OCI-LY3 (cell line): ENCODE results near the gene RASSF7.

ENCODE experiments used
- H2AFZ ChIP-seq: fragments of 200-600, 300-600 bp; shearing (Covaris generic); 2 replicates; pipeline ENCODE4 v1.6.0; 2014; ENCODE audit warnings: antibody characterized with exemption, low read depth, low read length
- H3K27ac ChIP-seq: fragments of 200-600, 300-600 bp; sonication (generic); 2 replicates; pipeline ENCODE4 v1.5.1; 2014; ENCODE audit warnings: mild to moderate bottlenecking, low read length, moderate library complexity, mixed read lengths
- H3K27me3 ChIP-seq: fragments of 200-600, 300-600 bp; sonication (generic); 2 replicates; pipeline ENCODE4 v1.6.1; 2014; ENCODE audit warnings: low read depth, low read length, mixed read lengths
- H3K36me3 ChIP-seq: fragments of 200-600, 300-600 bp; sonication (generic); replicated peaks from 2 replicates; pipeline ENCODE3; 2014; ENCODE audit warnings: low read depth, low read length, mixed read lengths
- H3K4me1 ChIP-seq: fragments of 300-600, 200-600 bp; sonication (generic); 2 replicates; pipeline ENCODE4 v1.6.1; 2014; ENCODE audit warnings: low read length, mixed read lengths
- H3K4me2 ChIP-seq: fragments of 200-600, 300-600 bp; sonication (generic); 2 replicates; pipeline ENCODE4 v1.6.1; 2014; ENCODE audit warnings: low read length, mixed read lengths
- H3K4me3 ChIP-seq: fragments of 300-600, 200-600 bp; sonication (generic); 2 replicates; pipeline ENCODE4 v1.5.1; 2014; ENCODE audit warnings: antibody characterized with exemption, mild to moderate bottlenecking, low read length, moderate library complexity
- H3K79me2 ChIP-seq: fragments of 300-600, 200-600 bp; shearing (Covaris generic); 2 replicates; pipeline ENCODE4 v1.6.1; 2014; ENCODE audit warnings: mild to moderate bottlenecking, low read length, mixed read lengths
- H3K9ac ChIP-seq: fragments of 300-600, 200-600 bp; shearing (Covaris generic); 2 replicates; pipeline ENCODE4 v1.6.0; 2014; ENCODE audit warnings: mild to moderate bottlenecking, low read length, moderate library complexity
- H3K9me3 ChIP-seq: fragments of 200-600, 300-600 bp; shearing (Covaris generic); 2 replicates; pipeline ENCODE4 v1.6.1; 2014; ENCODE audit warnings: low read length, mixed read lengths; ENCODE audit not compliant: insufficient read depth
- H4K20me1 ChIP-seq: fragments of 200-600, 300-600 bp; sonication (generic); 2 replicates; pipeline ENCODE4 v1.6.1; 2016; ENCODE audit warnings: low read length, mixed read lengths; ENCODE audit not compliant: insufficient read depth
- CTCF ChIP-seq: fragments of 200-600, 300-600 bp; sonication (generic); IDR thresholded peaks from 2 replicates; pipeline ENCODE4 v1.5.1; 2014; ENCODE audit warnings: antibody characterized with exemption, low read length, low read depth
- EZH2phosphoT487 ChIP-seq: fragments of 200-600 bp; shearing (Covaris generic); IDR thresholded peaks from 2 replicates; pipeline ENCODE4 v1.6.1; 2018; ENCODE audit warnings: antibody characterized with exemption, mixed run types, low read depth

The RASSF7 gene

GRCh38 chr11:579830-580601 is 19.2 kb downstream of the RASSF7 start:
- TF ChIP-seq EZH2phosphoT487 (no peak), CTCF (no peak)
- Histone ChIP-seq H4K20me1 (peaks cover 61% of the 10 kb centered on the region), H3K27ac (no peak overlapping the region), H3K9me3 (no peaks in the 10 kb centered on the region), H3K4me2 (no peak overlapping the region), H3K79me2 (peaks cover 73% of the 10 kb centered on the region), H3K9ac (no peak overlapping the region), H2AFZ (no peak overlapping the region), H3K4me1 (peaks cover 24% of the 10 kb centered on the region), H3K36me3 (peaks cover 35% of the 10 kb centered on the region), H3K27me3 (no peaks in the 10 kb centered on the region), H3K4me3 (no peak overlapping the region)

GRCh38 chr11:581342-581741 is 20.6 kb downstream of the RASSF7 start:
- Histone ChIP-seq H3K4me2 (no peak overlapping the region), H3K4me3 (no peak overlapping the region), H3K4me1 (peaks cover 21% of the 10 kb centered on the region), H3K36me3 (peaks cover 37% of the 10 kb centered on the region), H3K9me3 (no peaks in the 10 kb centered on the region), H4K20me1 (peaks cover 61% of the 10 kb centered on the region), H3K9ac (no peak overlapping the region), H3K27ac (no peak overlapping the region), H2AFZ (no peak overlapping the region), H3K27me3 (no peaks in the 10 kb centered on the region), H3K79me2 (peaks cover 75% of the 10 kb centered on the region)
- no peak for TF ChIP-seq EZH2phosphoT487
- TF ChIP-seq CTCF, result no peak

- Histone ChIP-seq H3K27me3 (no peaks in the 10 kb centered on the region), H3K4me3 (no peak overlapping the region), H3K4me2 (no peak overlapping the region), H3K36me3 (peaks cover 41% of the 10 kb centered on the region), H3K4me1 (peaks cover 21% of the 10 kb centered on the region), H3K9me3 (no peaks in the 10 kb centered on the region), H2AFZ (no peak overlapping the region), H3K27ac (no peak overlapping the region), H3K79me2 (peaks cover 73% of the 10 kb centered on the region), H3K9ac (no peak overlapping the region), H4K20me1 (peaks cover 61% of the 10 kb centered on the region)
- TF ChIP-seq EZH2phosphoT487 (no peak), CTCF (no peak)
These were observed 21.0 kb downstream of the RASSF7 start for GRCh38 chr11:581752-582151.

GRCh38 chr11:584287-584686 is 23.5 kb downstream of the RASSF7 start:
- Histone ChIP-seq H3K9me3 (no peaks in the 10 kb centered on the region), H4K20me1 (peaks cover 36% of the 10 kb centered on the region), H3K4me3 (no peak overlapping the region), H3K4me2 (no peak overlapping the region), H3K9ac (no peak overlapping the region), H3K36me3 (peaks cover 45% of the 10 kb centered on the region), H3K4me1 (0 out of 2 replicates have a peak, but pooled peaks cover 2% of the 10 kb centered on the region), H2AFZ (no peak overlapping the region), H3K79me2 (peaks cover 61% of the 10 kb centered on the region), H3K27me3 (no peaks in the 10 kb centered on the region), H3K27ac (no peak overlapping the region)
- TF ChIP-seq CTCF (no peak), EZH2phosphoT487 (no peak)
